HUES48 (cell line): ENCODE data around the gene GADD45B.

ENCODE experiments used
- H3K27ac ChIP-seq: one replicate; pipeline ENCODE4 v1.7.0; 2013; ENCODE audit warnings: low read depth, low read length, inconsistent platforms
- H3K27me3 ChIP-seq: 2 replicates; pipeline ENCODE4 v1.6.1; 2013; ENCODE audit warnings: mild to moderate bottlenecking, low read length; ENCODE audit not compliant: control insufficient read depth, insufficient read depth
- H3K36me3 ChIP-seq: 2 replicates; pipeline ENCODE4 v1.6.1; 2013; ENCODE audit warnings: low read length; ENCODE audit not compliant: control insufficient read depth, insufficient read depth
- H3K4me1 ChIP-seq: 2 replicates; pipeline ENCODE4 v1.6.1; 2013; ENCODE audit warnings: mild to moderate bottlenecking, low read length; ENCODE audit not compliant: control insufficient read depth, insufficient read depth
- H3K4me3 ChIP-seq: 2 replicates; pipeline ENCODE4 v1.5.1; 2013; ENCODE audit warnings: mild to moderate bottlenecking, low read depth, low read length
- H3K9ac ChIP-seq: 2 replicates; pipeline ENCODE4 v1.6.1; 2013; ENCODE audit warnings: mild to moderate bottlenecking, low read depth, low read length, moderate library complexity
- H3K9me3 ChIP-seq: 2 replicates; pipeline ENCODE4 v1.6.1; 2013; ENCODE audit warnings: low read length; ENCODE audit not compliant: control insufficient read depth, insufficient read depth

GADD45B gene

GRCh38 chr19:2475702-2476450 lies at the start of gene GADD45B:
TSS of gene GADD45B (plus strand) at chr19:2476127. CDS start at chr19:2476359, 232 bp downstream.
- H3K9me3 ChIP-seq: no peaks in the 10 kb centered on the region
- peak within 1 kb of the TSS; percentile 91 for H3K4me3 ChIP-seq
- peaks cover 3% of the 10 kb centered on the region; the same call in 1 of the 2 replicates for H3K4me1 ChIP-seq
- H3K9ac ChIP-seq: peak within 1 kb of the TSS; percentile 46
- peaks cover 43% of the 10 kb centered on the region for H3K27me3 ChIP-seq
- H3K27ac ChIP-seq: peak within 1 kb of the TSS; percentile 92
- no peaks in the 10 kb centered on the region for H3K36me3 ChIP-seq

- peaks cover 37% of the 10 kb centered on the region for H3K36me3 ChIP-seq
- no peaks in the 10 kb centered on the region for H3K27me3 ChIP-seq
- peak overlapping the region; percentile 99 for H3K9ac ChIP-seq
- H3K9me3 ChIP-seq: no peaks in the 10 kb centered on the region
- H3K4me1 ChIP-seq: peaks cover 22% of the 10 kb centered on the region
- H3K27ac ChIP-seq: peak overlapping the region; percentile 99
- H3K4me3 ChIP-seq: peak overlapping the region; percentile 79
Measured at GRCh38 chr19:2426611-2427428, 49.1 kb upstream of the GADD45B start.

- no peaks in the 10 kb centered on the region for H3K9me3 ChIP-seq
- no peaks in the 10 kb centered on the region for H3K27me3 ChIP-seq
- peaks cover 44% of the 10 kb centered on the region for H3K36me3 ChIP-seq
- peak within 1 kb of the TSS; percentile 99 for H3K9ac ChIP-seq
- H3K27ac ChIP-seq: peak within 1 kb of the TSS; percentile 99
- peak within 1 kb of the TSS; percentile 79 for H3K4me3 ChIP-seq
- H3K4me1 ChIP-seq: peaks cover 22% of the 10 kb centered on the region
Measured at GRCh38 chr19:2427429-2428320, 48.3 kb upstream of the GADD45B start, which contains the start of gene TIMM13. TSS of gene TIMM13 (minus strand) at chr19:2427586. CDS start at chr19:2427533, 53 bp downstream.

GRCh38 chr19:2428321-2428690 lies 47.6 kb upstream of the GADD45B start:
- no peaks in the 10 kb centered on the region for H3K9me3 ChIP-seq
- peak overlapping the region; percentile 99 for H3K9ac ChIP-seq
- H3K27me3 ChIP-seq: no peaks in the 10 kb centered on the region
- peaks cover 44% of the 10 kb centered on the region for H3K36me3 ChIP-seq
- H3K27ac ChIP-seq: peak overlapping the region; percentile 99
- peaks cover 22% of the 10 kb centered on the region for H3K4me1 ChIP-seq
- peak overlapping the region; percentile 79 for H3K4me3 ChIP-seq

- no peak overlapping the region; the same call in 1 of the 2 replicates for H3K9ac ChIP-seq
- H3K27ac ChIP-seq: peak overlapping the region; percentile 99
Measured at GRCh38 chr19:2428756-2429711, 46.9 kb upstream of the GADD45B start.

GRCh38 chr19:2429917-2430535 lies 45.9 kb upstream of the GADD45B start:
- H3K4me3 ChIP-seq: no peak overlapping the region
- no peak overlapping the region for H3K9ac ChIP-seq
- H3K27me3 ChIP-seq: no peaks in the 10 kb centered on the region
- H3K9me3 ChIP-seq: no peaks in the 10 kb centered on the region
- H3K27ac ChIP-seq: no peak overlapping the region
- H3K4me1 ChIP-seq: peaks cover 22% of the 10 kb centered on the region
- peaks cover 55% of the 10 kb centered on the region for H3K36me3 ChIP-seq

More at GRCh38 chr19:2428756-2429711, 46.9 kb upstream of the GADD45B start:
- H3K4me1 ChIP-seq: peaks cover 22% of the 10 kb centered on the region
- H3K9me3 ChIP-seq: no peaks in the 10 kb centered on the region
- H3K36me3 ChIP-seq: peaks cover 45% of the 10 kb centered on the region
- no peak overlapping the region for H3K4me3 ChIP-seq
- H3K27me3 ChIP-seq: no peaks in the 10 kb centered on the region

- H3K9me3 ChIP-seq: no peaks in the 10 kb centered on the region
- H3K36me3 ChIP-seq: peaks cover 52% of the 10 kb centered on the region
- no peak overlapping the region for H3K4me3 ChIP-seq
- H3K9ac ChIP-seq: no peak overlapping the region
- H3K27ac ChIP-seq: no peak overlapping the region
- H3K27me3 ChIP-seq: no peaks in the 10 kb centered on the region
- peaks cover 16% of the 10 kb centered on the region for H3K4me1 ChIP-seq
Measured at GRCh38 chr19:2431318-2432055, 44.4 kb upstream of the GADD45B start.

GRCh38 chr19:2432131-2432848 lies 43.6 kb upstream of the GADD45B start:
- Histone ChIP-seq H3K9ac (no peak overlapping the region), H3K27ac (no peak overlapping the region), H3K9me3 (no peaks in the 10 kb centered on the region), H3K4me1 (peaks cover 14% of the 10 kb centered on the region), H3K4me3 (no peak overlapping the region), H3K27me3 (no peaks in the 10 kb centered on the region), H3K36me3 (peaks cover 57% of the 10 kb centered on the region)

- peaks cover 4% of the 10 kb centered on the region; the same call in 1 of the 2 replicates for H3K4me1 ChIP-seq
- no peak overlapping the region for H3K9ac ChIP-seq
- peaks cover 73% of the 10 kb centered on the region for H3K36me3 ChIP-seq
- no peaks in the 10 kb centered on the region for H3K27me3 ChIP-seq
- H3K27ac ChIP-seq: no peak overlapping the region
- no peaks in the 10 kb centered on the region for H3K9me3 ChIP-seq
- H3K4me3 ChIP-seq: no peak overlapping the region
Measured at GRCh38 chr19:2433854-2434253, 42.1 kb upstream of the GADD45B start.
